ENCODE measurements around the gene RUNDC1.

RUNDC1 gene

GRCh38 chr17:43011728-43012472 is 31.5 kb downstream of the RUNDC1 start:
- Histone ChIP-seq H4K20me1 (ENCODE audit: insufficient read depth, low read length, poor library complexity, severe bottlenecking) (no peaks in the 10 kb centered on the region), H3F3A (ENCODE audit: low read depth) (no peaks in the 10 kb centered on the region)

GRCh38 chr17:43013296-43013695 is 32.9 kb downstream of the RUNDC1 start:
- H2AFZ ChIP-seq (ENCODE audit: low read length) = no peak overlapping the region
- no peaks in the 10 kb centered on the region for H4K20me1 ChIP-seq (ENCODE audit: insufficient read depth, low read length, poor library complexity, severe bottlenecking)
- no peak overlapping the region for H3K9ac ChIP-seq (ENCODE audit: low read depth, low read length, poor library complexity, severe bottlenecking)

More at GRCh38 chr17:43011728-43012472, 31.5 kb downstream of the RUNDC1 start:
- Histone ChIP-seq H3K79me2 (ENCODE audit: insufficient read depth, low read length) (peaks cover 5% of the 10 kb centered on the region; the same call in 1 of the 2 replicates), H3K9ac (ENCODE audit: low read depth, low read length, poor library complexity, severe bottlenecking) (no peak overlapping the region), H3K36me3 (ENCODE audit: insufficient read depth, low read length) (peaks cover 23% of the 10 kb centered on the region; the same call in 1 of the 2 replicates), H3K9me2 (replicated peaks; ENCODE audit: low read depth, low read length) (no peaks in the 10 kb centered on the region), H3K27me3 (ENCODE audit: insufficient read depth, low read length, poor library complexity, severe bottlenecking) (no peaks in the 10 kb centered on the region), H3K4me2 (ENCODE audit: low read depth, low read length, poor library complexity, severe bottlenecking) (no peak overlapping the region), H3K9me3 (ENCODE audit: insufficient read depth, low read depth, low read length) (no peaks in the 10 kb centered on the region), H2AFZ (ENCODE audit: low read length) (no peak overlapping the region), H3K4me1 (ENCODE audit: insufficient read depth, low read length, poor library complexity, severe bottlenecking) (no peaks in the 10 kb centered on the region), H3K4me3 (ENCODE audit: low read length, poor library complexity, severe bottlenecking) (no peak overlapping the region)
- TF ChIP-seq EZH2phosphoT487 (IDR thresholded peaks at IDR 0.05; ENCODE audit: borderline replicate concordance) (no peak), CTCF (conservative IDR thresholded peaks at IDR 0.05; ENCODE audit: low read length) (no peak)

GRCh38 chr17:43014020-43014648 is 33.8 kb downstream of the RUNDC1 start:
- Histone ChIP-seq H4K20me1 (ENCODE audit: insufficient read depth, low read length, poor library complexity, severe bottlenecking) (peaks cover 7% of the 10 kb centered on the region), H3K4me2 (ENCODE audit: low read depth, low read length, poor library complexity, severe bottlenecking) (no peak overlapping the region), H3F3A (ENCODE audit: low read depth) (no peaks in the 10 kb centered on the region), H3K4me3 (ENCODE audit: low read length, poor library complexity, severe bottlenecking) (no peak overlapping the region), H3K79me2 (ENCODE audit: insufficient read depth, low read length) (peaks cover 20% of the 10 kb centered on the region; the same call in 1 of the 2 replicates), H3K9ac (ENCODE audit: low read depth, low read length, poor library complexity, severe bottlenecking) (no peak overlapping the region), H3K9me3 (ENCODE audit: insufficient read depth, low read depth, low read length) (no peaks in the 10 kb centered on the region), H3K27me3 (ENCODE audit: insufficient read depth, low read length, poor library complexity, severe bottlenecking) (no peaks in the 10 kb centered on the region), H2AFZ (ENCODE audit: low read length) (no peak overlapping the region), H3K4me1 (ENCODE audit: insufficient read depth, low read length, poor library complexity, severe bottlenecking) (peaks cover 12% of the 10 kb centered on the region), H3K36me3 (ENCODE audit: insufficient read depth, low read length) (peaks cover 27% of the 10 kb centered on the region; the same call in 1 of the 2 replicates), H3K9me2 (replicated peaks; ENCODE audit: low read depth, low read length) (no peaks in the 10 kb centered on the region)
- TF ChIP-seq EZH2phosphoT487 (IDR thresholded peaks at IDR 0.05; ENCODE audit: borderline replicate concordance) = no peak
- TF ChIP-seq CTCF (conservative IDR thresholded peaks at IDR 0.05; ENCODE audit: low read length) = no peak

More at GRCh38 chr17:43013296-43013695, 32.9 kb downstream of the RUNDC1 start:
- no peaks in the 10 kb centered on the region for H3F3A ChIP-seq (ENCODE audit: low read depth)
- H3K79me2 ChIP-seq (ENCODE audit: insufficient read depth, low read length) = peaks cover 12% of the 10 kb centered on the region; the same call in 1 of the 2 replicates
- H3K9me3 ChIP-seq (ENCODE audit: insufficient read depth, low read depth, low read length) = no peaks in the 10 kb centered on the region
- H3K4me1 ChIP-seq (ENCODE audit: insufficient read depth, low read length, poor library complexity, severe bottlenecking) = peaks cover 3% of the 10 kb centered on the region
- H3K9me2 ChIP-seq (replicated peaks; ENCODE audit: low read depth, low read length) = no peaks in the 10 kb centered on the region
- H3K4me2 ChIP-seq (ENCODE audit: low read depth, low read length, poor library complexity, severe bottlenecking) = no peak overlapping the region
- peaks cover 27% of the 10 kb centered on the region; the same call in 1 of the 2 replicates for H3K36me3 ChIP-seq (ENCODE audit: insufficient read depth, low read length)
- TF ChIP-seq EZH2phosphoT487 (IDR thresholded peaks at IDR 0.05; ENCODE audit: borderline replicate concordance) (no peak), CTCF (conservative IDR thresholded peaks at IDR 0.05; ENCODE audit: low read length) (no peak)
- H3K4me3 ChIP-seq (ENCODE audit: low read length, poor library complexity, severe bottlenecking) = no peak overlapping the region
- H3K27me3 ChIP-seq (ENCODE audit: insufficient read depth, low read length, poor library complexity, severe bottlenecking) = no peaks in the 10 kb centered on the region

Measured in Loucy (cell line).